Kidney epithelial cell (primary cell): ENCODE data around the gene RSF1. TPM values are rescaled to one million over a fixed set of nuclear protein-coding genes. Genes with fewer than 3 reads are reported as not detected.

ENCODE experiments used
- DNase-seq: peaks from one replicate; pipeline ENCODE4 v3.0.0-alpha.2; 2010; ENCODE audit warnings: low read depth
- H3K27me3 ChIP-seq: 2 replicates; pipeline ENCODE4 v1.6.0; 2011; ENCODE audit warnings: low read length; ENCODE audit not compliant: control insufficient read depth, insufficient read depth
- H3K36me3 ChIP-seq: 2 replicates; pipeline ENCODE4 v1.5.1; 2011; ENCODE audit warnings: low read length; ENCODE audit not compliant: control insufficient read depth, insufficient read depth
- H3K4me3 ChIP-seq: 2 replicates; pipeline ENCODE4 v1.5.1; 2011; ENCODE audit warnings: low read depth, mild to moderate bottlenecking, control low read depth, low read length
- total RNA-seq: library from RNA; depleted of rRNA; stranded (reverse); fragments of >200 nt; gene quantifications from 2 replicates; pipeline ENCODE4 v1.2.3, GENCODE V29; 2015
- TF ChIP-seq, protein P1 (sequence below): IDR thresholded peaks from 2 replicates; pipeline ENCODE4 v1.5.1; 2011; ENCODE audit warnings: mild to moderate bottlenecking, moderate library complexity, low read length, control low read depth, inconsistent platforms; ENCODE audit not compliant: insufficient read depth, poor library complexity, severe bottlenecking

Gene RSF1
- total RNA-seq, 1 donor from 2014 or later: 27.5 TPM

GRCh38 chr11:77736473-77736872 lies 84.0 kb downstream of the RSF1 start:
- no peak for DNase-seq
- Histone ChIP-seq H3K36me3 (no peaks in the 10 kb centered on the region), H3K4me3 (no peak overlapping the region), H3K27me3 (no peaks in the 10 kb centered on the region)
- TF ChIP-seq, protein P1, sequence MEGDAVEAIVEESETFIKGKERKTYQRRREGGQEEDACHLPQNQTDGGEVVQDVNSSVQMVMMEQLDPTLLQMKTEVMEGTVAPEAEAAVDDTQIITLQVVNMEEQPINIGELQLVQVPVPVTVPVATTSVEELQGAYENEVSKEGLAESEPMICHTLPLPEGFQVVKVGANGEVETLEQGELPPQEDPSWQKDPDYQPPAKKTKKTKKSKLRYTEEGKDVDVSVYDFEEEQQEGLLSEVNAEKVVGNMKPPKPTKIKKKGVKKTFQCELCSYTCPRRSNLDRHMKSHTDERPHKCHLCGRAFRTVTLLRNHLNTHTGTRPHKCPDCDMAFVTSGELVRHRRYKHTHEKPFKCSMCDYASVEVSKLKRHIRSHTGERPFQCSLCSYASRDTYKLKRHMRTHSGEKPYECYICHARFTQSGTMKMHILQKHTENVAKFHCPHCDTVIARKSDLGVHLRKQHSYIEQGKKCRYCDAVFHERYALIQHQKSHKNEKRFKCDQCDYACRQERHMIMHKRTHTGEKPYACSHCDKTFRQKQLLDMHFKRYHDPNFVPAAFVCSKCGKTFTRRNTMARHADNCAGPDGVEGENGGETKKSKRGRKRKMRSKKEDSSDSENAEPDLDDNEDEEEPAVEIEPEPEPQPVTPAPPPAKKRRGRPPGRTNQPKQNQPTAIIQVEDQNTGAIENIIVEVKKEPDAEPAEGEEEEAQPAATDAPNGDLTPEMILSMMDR: no peak

DNA sequence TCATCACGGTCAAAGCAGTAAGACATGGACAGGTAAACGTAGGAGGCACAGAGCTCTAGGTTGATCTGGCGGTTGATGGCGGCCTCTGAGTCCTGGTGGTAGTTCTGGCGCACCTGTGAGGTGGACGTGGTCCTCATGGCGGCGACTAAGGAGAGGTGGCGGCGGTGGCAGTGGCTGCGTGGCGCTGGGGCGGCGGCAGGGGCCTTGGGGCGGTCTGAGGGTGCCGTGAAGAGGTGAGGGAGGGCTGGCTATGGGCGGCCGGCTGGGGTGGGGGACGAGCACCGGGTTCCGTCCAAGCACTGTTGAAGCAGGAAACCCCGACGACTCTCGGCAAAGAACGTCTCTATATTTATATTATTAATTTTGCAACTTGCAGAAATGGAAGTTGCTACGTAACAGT lies 85.6 kb downstream of the RSF1 start:
- TF ChIP-seq, protein P1: no peak
- Histone ChIP-seq H3K27me3 (no peaks in the 10 kb centered on the region), H3K4me3 (no peak overlapping the region), H3K36me3 (no peaks in the 10 kb centered on the region)
- DNase-seq: no peak

DNA sequence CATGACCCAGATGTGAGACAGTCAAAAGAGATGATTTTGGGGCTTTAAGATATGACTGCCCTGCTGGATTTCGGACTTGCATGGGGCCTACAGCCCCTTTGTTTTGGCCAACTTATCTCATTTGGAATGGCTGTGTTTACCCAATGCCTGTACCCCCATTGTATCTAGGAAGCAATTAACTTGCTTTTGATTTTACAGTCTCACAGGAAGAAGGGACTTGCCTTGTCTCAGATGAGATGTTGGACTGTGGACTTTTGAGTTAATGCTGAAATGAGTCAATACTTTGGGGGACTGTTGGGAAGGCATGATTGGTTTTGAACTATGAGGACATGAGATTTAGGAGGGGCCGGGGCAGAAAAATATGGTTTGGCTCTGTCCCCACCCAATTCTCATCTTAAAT lies 88.4 kb downstream of the RSF1 start:
- TF ChIP-seq, protein P1: no peak
- no peaks in the 10 kb centered on the region for H3K36me3 ChIP-seq
- DNase-seq: no peak
- no peak overlapping the region for H3K4me3 ChIP-seq
- H3K27me3 ChIP-seq: no peaks in the 10 kb centered on the region

DNA sequence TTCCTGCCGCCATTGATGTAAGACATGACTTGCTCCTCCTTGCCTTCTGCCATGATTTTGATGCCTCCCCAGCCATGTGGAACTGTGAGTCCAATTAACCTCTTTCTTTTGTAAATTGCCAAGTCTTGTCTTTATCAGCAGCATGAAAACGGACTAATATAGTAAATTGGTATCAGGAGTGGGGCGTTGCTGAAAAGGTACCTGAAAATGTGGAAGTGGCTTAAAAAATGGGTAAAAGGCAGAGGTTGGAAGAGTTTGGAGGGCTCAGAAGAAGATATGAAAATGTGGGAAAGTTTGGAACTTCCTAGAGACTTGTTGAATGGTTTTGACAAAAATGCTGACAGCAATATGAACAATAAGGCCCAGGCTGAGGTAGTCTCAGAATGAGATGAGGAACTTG lies 89.7 kb downstream of the RSF1 start:
- TF ChIP-seq, protein P1: no peak
- no peaks in the 10 kb centered on the region for H3K36me3 ChIP-seq
- no peak overlapping the region for H3K4me3 ChIP-seq
- DNase-seq: no peak
- H3K27me3 ChIP-seq: no peaks in the 10 kb centered on the region

GRCh38 chr11:77729063-77729462 lies 91.5 kb downstream of the RSF1 start:
- Histone ChIP-seq H3K36me3 (no peaks in the 10 kb centered on the region), H3K4me3 (no peak overlapping the region), H3K27me3 (no peaks in the 10 kb centered on the region)
- DNase-seq: no peak
- TF ChIP-seq, protein P1: no peak

DNA sequence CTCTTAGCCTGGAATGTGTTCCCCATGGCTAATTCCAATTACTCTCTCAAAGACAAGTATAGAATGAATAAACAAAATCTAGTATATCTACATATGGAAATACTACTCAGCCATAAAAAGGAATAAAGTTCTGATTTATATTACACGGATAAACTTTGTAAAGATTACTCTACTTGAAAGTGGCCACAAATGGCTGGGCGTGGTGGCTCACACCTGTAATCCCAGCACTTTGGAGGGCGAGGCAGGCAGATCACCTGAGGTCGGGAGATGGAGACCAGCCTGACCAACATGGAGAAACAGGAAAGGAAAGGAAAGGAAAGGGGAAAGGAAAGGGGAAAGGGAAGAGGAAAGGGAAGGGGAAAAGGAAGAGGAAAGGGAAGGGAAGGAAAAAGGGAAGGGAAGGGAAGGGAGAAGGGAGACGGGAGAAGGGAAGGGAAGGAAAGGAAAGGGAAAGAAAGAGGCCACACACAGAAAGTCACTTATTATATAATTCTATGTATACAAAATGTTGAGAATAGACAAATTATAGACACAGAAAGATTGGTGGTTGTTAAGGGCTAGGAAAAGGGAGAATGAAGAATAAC lies 92.2 kb downstream of the RSF1 start:
- TF ChIP-seq, protein P1: no peak
- DNase-seq: no peak

More for the DNA sequence above, 92.2 kb downstream of the RSF1 start:
- H3K4me3 ChIP-seq: no peak overlapping the region
- no peaks in the 10 kb centered on the region for H3K27me3 ChIP-seq
- H3K36me3 ChIP-seq: no peaks in the 10 kb centered on the region
